Muscle of arm (tissue), 12 donors: ENCODE results near the gene FMN1. TPM values are rescaled to one million over a fixed set of nuclear protein-coding genes. Genes with fewer than 3 reads are reported as not detected.

ENCODE experiments used
- DNase-seq: peaks from one replicate; pipeline ENCODE4 v3.0.0-alpha.2; 2013
- polyA plus RNA-seq, 12 donors: library from polyadenylated mRNA; unstranded; fragments of 120-200 nt; gene quantifications; one replicate each; pipeline ENCODE4 v1.2.1, GENCODE V29; 2013; ENCODE audit not compliant: insufficient read length in 12 of 12

Gene FMN1
- polyA plus RNA-seq, 12 donors, result 1.2 to 4.2 (median 2.2) TPM; not detected in 1

DNA sequence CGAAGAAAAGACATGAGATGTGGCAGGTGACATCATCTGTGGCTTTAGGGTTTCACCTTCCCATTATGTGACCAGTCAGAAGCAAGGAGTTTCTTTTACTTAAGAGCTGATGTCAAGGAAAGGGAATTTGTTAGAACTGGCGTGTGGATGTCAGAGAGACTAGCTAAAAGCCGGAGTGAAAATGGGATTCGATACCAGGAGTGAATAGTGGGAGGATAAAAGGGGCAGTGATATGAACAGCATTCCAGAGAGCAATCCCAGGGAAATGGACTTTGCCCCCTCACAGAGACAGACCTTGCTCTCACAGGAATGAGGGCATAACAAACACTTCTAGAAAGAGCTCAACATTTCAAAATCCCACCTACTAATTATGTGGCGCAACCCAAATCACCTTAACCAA lies 5.9 kb upstream of the FMN1 start:
- DNase-seq, result no peak

DNA sequence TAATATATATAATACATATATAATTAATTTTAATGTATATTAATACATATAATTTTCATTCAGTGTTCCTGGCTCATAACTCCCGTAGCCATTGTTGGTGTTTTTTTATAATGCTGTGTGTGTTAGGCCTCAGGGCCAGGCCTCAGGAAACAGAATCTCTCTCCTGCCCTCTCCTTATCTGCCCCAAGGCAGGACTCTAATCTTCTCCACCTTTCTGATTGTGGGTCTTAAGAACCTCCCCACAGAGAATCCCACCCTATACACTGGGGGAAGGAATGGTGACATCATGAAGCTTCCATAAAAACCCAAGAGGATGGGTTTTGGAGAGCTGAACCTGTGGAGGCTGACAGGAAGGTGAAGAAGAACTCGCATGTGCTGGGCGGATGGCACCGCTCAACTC lies 4.0 kb upstream of the FMN1 start:
- DNase-seq, result no peak

DNA sequence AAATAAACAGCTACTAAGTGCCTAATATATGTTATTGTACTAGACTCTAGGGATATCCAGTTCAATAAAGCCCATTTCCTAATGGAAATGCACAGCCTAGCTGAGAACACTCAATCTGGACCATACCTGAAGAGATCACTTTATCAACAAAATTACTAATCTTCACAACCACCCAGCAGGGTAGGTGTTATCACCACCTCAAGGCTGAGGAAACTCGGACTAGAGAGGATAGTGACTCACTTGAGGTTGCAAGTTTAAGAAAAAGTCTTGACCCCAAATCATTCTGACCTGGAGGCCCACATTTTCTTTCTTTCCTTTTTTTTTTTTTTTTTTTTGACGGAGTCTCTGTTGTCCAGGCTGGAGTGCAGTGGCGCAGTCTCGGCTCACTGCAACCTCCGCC lies 3.1 kb upstream of the FMN1 start:
- DNase-seq, result no peak

- no peak for DNase-seq
Observed at GRCh38 chr15:33194237-33194636, 277 bp downstream of the FMN1 start.

GRCh38 chr15:33191591-33191990 lies 2.9 kb downstream of the FMN1 start:
- no peak for DNase-seq

- no peak for DNase-seq
Observed at GRCh38 chr15:33190539-33190938, 4.0 kb downstream of the FMN1 start.

DNA sequence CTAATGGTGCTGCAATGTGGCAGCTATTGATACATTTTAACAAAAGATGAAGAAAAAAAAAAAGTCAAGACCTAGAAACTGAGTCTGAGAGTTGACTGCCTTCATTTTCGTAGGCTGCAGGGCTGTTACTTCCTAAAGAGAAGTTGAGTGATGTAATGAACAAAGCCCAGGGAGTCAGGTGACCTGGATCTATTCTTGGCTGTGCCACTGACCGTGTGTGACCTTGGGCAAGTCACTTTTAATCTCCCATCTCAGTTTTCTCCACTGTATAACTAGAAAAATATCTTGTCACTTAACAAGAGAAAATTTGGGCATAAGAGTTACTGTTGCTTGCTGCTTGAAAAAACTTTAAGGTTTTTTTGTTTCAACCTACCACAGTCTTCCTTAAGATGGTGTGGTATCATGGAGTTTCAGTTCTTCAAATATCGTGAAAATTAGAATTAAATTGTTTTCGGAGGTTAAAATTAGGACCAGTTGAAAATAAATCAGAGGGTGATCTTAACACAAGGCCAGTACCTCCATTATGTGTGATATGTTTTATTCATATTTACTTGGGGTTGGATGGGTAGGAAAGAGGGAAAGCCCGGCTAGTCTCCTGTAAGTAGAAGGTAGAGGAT lies 5.8 kb downstream of the FMN1 start:
- DNase-seq, result no peak

- no peak for DNase-seq
Observed at GRCh38 chr15:33188159-33188558, 6.4 kb downstream of the FMN1 start.

GRCh38 chr15:33183334-33183733 lies 11.2 kb downstream of the FMN1 start:
- no peak for DNase-seq

DNA sequence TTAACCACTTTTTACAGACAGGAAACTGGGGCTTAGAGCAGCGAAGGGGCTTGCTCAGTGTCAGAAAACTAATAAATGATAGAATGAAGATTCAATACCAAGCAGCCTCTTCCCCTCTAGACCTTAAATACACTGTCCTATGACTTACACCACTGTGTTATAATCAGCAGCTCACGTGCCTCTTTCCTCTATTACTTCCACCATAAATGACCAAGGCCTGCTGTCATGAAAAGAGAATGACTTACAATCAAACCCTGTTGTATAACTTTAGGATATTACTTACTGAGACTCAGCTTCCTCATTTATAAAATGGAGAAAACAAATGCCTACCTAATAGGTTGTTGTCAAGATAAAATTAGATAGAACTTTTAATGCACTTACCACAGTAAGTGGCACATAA lies 11.6 kb downstream of the FMN1 start:
- DNase-seq, result no peak

- DNase-seq, result no peak
Observed at GRCh38 chr15:33182278-33182905, 12.1 kb downstream of the FMN1 start.

GRCh38 chr15:33179874-33180273 lies 14.6 kb downstream of the FMN1 start:
- no peak for DNase-seq

DNA sequence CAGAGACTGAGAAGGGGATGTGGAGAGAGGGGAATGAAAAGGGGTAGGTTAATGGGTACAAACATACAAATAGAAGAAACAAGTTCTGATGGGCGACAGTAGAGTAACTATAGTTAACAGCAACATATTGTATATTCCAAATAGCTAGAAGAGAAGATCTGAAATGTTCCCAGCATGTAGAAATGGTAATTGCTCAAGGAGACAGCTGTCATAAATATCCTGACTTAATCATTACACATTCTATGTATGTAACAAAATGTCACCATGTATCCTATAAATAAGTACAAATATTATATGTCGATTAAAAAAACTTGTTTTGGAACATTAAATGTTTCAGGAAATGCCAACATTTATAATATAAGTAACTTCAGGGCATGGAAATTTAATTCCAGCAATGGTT lies 23.3 kb downstream of the FMN1 start:
- DNase-seq, result no peak

DNA sequence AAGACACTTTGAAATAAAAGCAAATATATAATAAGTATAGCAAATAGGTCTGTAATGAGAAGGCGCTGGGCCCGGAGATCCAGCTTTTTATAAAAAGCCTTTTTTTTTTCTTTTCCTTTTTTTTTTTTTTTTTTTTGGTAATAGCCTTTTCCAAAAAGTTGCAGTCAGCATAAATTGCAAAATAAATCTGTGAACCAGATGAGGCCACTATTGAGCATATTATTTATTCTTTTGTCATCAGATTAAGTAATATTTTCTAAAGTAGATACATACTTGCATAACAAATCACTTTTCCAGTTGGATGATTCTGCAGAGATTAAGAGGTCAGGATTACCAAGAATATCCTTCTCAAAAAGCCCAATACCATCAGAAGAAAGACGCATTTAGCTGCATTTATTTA lies 24.9 kb downstream of the FMN1 start:
- no peak for DNase-seq

DNA sequence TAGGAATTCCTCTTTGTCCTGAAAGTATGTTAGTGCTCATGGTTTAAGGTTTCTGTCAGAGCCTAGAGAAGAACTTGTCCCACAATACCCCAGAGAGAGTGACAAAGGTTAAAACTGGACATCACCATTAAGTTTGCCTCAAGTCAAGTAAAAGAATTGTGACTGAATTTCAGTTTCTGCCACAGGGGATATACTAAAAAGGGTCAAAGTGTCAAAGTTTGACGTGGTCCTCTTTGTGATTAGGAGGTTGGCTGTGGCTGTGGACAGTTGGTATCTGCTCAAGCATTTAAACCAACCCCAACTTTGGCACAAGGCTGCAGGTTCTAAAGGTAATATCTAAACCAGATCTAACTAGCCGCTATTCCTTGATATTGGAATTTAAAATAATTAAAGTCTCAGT lies 26.1 kb downstream of the FMN1 start:
- no peak for DNase-seq

GRCh38 chr15:33163816-33164215 lies 30.7 kb downstream of the FMN1 start:
- no peak for DNase-seq

GRCh38 chr15:33161209-33161608 lies 33.3 kb downstream of the FMN1 start:
- DNase-seq, result no peak

- no peak for DNase-seq
Observed at GRCh38 chr15:33160581-33161165, 33.8 kb downstream of the FMN1 start.

GRCh38 chr15:33159726-33160453 lies 34.6 kb downstream of the FMN1 start:
- no peak for DNase-seq

DNA sequence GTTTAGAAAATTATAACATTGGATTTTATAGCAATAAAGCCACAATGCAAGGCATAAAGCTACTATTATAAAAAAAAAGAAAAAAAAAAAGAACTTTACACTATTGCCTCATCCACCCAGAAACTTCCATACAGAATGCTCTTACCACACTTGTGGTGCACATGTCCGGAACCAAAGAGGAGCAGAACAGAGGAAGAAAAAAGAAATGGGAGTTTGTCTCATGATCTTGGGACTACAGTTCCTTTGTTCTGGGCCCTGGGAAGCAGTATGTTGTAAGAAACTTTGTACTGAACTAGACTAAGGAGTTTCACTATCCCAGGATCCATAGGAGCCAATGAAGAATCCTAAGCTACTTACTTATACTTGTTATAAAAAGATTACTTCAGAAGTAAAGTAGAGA lies 36.1 kb downstream of the FMN1 start:
- DNase-seq, result no peak

DNA sequence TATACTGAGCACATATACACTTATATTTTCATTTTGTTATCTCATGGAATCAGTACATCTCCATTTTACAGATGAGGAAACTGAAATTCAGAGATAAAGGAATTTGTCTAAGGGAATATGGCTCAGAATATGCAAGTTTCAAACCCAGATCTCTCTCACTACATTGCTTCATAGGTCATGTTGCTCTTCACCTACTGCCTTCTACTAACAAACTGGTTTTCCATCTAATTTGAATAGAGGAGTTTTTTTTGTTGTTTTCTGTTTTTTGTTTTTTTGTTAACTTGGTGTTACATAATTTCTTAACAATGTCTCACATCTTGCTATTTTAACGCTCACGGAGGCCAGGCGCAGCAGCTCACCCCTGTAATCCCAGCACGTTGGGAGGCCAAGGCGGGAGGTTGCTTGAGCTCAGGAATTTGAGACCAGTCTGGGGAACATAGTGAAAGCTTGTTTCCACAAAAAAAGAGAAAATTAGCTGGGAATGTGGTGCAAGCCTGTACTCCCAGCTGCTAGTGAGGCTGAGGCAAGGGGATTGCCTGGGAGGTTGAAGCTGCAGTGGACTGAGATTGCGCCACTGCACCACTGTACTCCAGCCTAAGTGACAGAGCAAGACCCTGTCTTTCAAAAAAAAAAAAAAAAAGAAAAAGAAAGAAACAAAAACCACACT lies 37.0 kb downstream of the FMN1 start:
- no peak for DNase-seq

GRCh38 chr15:33155691-33156420 lies 38.7 kb downstream of the FMN1 start:
- DNase-seq, result no peak
